ENCODE data around the gene OR5K2.

Gene OR5K2

DNA sequence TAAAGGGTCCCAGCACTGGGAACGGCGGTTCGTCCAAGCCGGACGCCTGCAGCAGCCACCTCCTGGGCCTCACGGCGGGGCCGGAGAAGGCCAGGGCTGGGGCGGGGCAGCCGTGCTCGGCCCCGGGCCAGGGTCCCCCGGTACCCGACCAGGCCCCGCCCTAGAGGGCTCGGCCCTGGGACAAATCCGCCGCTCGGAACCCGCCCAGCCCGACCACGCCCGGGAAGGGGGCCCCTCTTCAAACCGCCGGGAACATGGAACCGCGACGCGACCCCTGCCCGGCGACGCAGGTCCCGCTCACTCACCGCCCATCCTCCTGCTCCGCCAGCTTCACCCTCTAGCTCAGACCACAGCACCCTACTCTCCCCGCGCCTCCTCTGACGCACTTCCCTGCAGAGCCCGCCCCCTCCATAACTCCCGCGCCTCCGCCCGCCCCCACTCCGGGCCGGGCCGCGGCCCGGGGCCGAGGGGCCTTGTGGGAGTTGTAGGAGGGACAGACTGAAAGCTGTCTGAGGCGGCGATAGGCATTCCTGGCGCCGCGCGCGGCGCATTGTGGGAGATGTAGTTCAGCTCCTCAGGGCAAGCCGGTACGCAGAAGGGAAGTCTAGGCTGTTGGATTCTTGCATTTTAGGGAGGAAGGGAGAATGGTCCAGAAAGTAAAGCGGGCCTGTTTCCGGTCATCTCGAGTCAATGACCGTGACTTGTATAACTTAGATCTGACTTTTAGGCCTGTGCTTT is 25.2 kb downstream of the OR5K2 start, which contains the start of gene CLDND1:
TSS of gene CLDND1 (minus strand) at position 359 of the 738 bp plus-strand sequence. CDS start 1,478 bp downstream, outside the sequence.
- peak; percentile 87 to 92 for DNase-seq (ENCODE audit: low read depth in 1 of 2, low spot score in 1 of 2)

DNA sequence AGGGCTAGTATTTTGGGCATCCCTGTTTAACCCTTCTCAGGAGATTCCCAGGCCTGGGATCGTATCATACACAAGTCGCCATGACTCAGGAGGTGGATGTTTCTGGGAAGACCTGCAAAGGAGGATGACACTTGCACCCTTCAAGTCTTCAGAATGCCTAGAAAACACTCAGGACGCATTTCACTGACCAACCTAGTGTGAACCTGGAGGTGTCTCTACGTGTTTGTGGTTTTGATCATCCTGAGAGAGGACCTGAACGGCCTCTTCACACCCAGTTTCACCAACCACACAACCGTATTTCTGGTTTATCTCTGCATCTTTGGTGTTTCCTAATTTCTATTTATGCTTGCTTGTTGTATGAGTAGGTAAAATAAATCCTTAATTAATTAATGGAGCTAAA is 28.0 kb downstream of the OR5K2 start:
- DNase-seq (ENCODE audit: low read depth in 1 of 2, low spot score in 1 of 2): no peak

DNA sequence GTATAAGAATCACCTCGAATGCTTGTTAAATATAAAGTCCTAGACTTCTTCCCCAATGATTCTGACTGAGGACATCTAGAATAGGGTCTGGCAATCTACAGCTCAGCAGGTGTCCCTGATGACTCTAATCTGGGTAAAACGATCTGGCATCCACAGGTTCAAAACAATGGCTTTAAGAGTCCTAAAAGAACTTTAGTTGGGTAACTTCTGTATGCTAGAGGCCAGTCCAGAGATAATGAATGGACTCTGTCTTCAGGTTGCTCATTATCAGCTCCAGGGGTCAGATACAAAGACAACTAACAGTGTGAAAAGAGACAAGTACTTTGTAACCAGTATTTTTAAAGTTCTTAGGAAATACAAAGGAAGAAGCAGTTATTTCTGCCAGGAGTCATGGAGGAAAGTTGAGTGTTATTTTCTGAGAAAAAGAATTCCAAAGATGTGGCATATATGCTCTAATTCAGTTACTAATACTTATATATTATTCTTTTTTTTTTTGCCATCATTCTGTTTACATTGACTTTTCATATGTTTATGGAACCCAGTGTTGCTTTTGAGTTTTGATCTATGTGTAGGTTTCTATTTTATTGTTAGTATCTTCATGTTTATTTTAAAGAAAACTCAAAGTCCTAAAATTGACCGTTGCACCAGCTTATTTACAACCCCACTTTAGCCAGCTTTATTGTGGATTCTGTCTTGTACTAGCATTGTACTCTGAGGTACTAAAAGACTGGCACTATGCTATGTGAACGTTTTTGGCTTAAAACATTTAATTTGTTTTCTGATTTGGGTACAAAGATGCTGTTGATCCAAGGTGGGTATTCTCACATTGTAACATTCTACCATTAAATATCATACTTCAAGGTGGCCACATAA is 31.2 kb downstream of the OR5K2 start:
- DNase-seq (ENCODE audit: low read depth in 1 of 2, low spot score in 1 of 2): no peak

DNA sequence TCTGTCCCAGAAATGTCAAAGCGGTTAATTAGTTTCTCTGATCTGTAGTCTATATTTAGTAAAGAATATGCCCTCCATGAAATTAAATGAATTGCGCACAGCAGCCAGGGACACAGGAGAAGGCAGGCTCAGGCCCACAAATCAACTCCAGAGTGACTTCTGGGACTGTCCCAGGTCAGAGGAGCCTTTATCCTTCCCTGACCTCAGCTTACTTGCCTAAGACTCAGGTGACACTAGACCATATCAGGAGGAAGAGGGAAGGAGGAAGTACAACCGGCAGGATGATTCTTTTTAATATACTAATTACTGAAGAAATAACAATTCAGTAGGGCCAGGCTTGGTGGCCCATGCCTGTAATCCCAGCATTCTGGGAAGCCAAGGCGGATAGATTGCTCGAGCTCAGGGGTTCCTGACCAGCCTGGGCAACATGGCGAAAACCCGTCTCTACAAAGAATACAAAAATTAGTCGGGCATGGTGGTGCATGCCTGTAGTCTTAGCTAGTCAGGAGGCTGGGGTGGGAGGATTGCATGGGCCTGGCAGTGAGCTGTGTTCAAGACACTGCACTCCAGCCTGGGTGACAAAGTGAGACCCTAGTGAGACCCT is 32.5 kb downstream of the OR5K2 start:
- DNase-seq (ENCODE audit: low read depth in 1 of 2, low spot score in 1 of 2): no peak

DNA sequence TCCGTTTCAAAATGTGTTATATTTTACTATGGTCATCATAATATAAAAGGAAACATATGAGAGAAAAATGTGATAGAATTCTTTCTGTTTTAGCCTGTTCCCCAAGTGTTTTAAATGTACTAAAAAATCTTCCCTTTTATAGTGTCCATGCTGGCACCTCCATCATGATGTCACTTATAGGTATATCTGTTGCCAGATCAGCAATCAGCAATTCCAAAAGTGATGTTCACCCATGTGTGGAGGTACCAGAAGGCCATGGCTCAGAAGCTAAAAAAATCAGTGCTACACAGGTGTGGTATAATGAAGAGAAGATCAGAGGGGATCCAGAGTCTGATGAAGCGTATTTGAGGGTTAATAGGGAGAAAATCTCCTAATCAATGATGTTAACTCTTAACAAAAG is 33.2 kb downstream of the OR5K2 start:
- DNase-seq (ENCODE audit: low read depth in 1 of 2, low spot score in 1 of 2): no peak

DNA sequence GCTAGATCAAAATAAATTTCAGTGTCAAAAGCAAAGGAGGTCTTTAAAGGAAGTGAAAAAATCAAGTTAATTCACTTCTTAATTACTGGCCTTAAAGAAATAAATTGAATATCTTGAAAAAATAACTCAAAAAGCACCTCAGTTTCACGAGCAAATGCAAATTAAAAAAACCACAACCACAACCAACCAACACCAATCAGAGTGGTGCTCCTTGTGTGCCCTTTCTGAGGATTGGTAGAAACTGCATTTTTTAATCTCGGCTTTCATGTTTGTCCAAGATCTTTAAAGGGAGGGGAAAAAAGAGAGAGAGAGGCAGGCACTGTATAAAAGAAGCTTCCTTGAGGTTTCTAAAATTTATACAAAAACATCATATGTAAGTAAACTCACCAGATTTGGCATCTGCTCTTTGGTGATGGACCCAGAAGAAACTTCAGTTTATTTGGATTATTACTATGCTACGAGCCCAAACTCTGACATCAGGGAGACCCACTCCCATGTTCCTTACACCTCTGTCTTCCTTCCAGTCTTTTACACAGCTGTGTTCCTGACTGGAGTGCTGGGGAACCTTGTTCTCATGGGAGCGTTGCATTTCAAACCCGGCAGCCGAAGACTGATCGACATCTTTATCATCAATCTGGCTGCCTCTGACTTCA is 34.3 kb downstream of the OR5K2 start, which contains the start of gene GPR15:
TSS of gene GPR15 (plus strand) at position 357 of the 653 bp plus-strand sequence. CDS start at position 413, 56 bp downstream.
- DNase-seq (ENCODE audit: low read depth in 1 of 2, low spot score in 1 of 2): no peak

DNA sequence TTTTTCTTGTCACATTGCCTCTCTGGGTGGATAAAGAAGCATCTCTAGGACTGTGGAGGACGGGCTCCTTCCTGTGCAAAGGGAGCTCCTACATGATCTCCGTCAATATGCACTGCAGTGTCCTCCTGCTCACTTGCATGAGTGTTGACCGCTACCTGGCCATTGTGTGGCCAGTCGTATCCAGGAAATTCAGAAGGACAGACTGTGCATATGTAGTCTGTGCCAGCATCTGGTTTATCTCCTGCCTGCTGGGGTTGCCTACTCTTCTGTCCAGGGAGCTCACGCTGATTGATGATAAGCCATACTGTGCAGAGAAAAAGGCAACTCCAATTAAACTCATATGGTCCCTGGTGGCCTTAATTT is 34.8 kb downstream of the OR5K2 start:
- no peak for DNase-seq (ENCODE audit: low read depth in 1 of 2, low spot score in 1 of 2)

DNA sequence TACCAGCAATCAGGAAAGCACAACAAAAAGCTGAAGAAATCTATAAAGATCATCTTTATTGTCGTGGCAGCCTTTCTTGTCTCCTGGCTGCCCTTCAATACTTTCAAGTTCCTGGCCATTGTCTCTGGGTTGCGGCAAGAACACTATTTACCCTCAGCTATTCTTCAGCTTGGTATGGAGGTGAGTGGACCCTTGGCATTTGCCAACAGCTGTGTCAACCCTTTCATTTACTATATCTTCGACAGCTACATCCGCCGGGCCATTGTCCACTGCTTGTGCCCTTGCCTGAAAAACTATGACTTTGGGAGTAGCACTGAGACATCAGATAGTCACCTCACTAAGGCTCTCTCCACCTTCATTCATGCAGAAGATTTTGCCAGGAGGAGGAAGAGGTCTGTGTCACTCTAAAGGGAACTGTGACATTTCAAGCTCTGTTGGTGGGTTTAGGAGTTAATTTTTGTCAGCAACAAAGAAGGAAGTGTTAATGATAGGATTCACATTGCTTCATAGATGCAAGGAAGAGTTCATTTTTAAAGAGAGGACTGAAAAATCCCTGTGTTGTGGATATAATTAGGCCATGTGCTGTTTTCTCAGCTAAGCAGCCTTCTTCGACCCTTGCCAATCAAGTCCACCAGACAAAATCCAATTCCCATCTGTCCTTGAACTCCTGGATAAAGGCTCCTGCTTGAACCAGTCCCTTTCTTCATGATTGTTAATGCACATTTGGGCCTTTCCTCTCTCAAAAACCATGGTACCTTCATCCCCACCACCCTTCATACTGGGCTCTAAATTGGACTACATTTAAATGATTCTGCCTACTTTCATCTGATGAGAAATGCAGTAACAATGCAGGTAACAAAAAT is 35.5 kb downstream of the OR5K2 start:
- no peak for DNase-seq (ENCODE audit: low read depth in 1 of 2, low spot score in 1 of 2)

DNA sequence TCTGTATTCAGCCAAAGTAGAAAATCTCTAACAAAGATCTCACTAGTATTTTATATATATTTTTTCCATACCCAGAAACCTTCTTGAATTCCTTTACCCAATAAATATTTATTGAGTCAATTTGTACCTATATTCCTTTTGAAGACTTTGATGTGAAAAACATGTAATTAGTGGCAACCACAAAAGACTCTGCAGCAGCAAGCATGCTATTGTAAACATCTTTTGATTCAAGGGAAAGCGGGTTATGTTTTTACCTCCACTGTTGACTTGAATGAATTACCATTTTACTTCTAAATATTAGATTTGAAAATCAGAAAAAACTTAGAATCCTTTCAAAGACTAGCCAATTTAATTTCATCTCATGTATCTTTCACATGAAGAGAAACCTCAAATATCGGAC is 36.7 kb downstream of the OR5K2 start:
- DNase-seq (ENCODE audit: low read depth in 1 of 2, low spot score in 1 of 2): no peak

DNA sequence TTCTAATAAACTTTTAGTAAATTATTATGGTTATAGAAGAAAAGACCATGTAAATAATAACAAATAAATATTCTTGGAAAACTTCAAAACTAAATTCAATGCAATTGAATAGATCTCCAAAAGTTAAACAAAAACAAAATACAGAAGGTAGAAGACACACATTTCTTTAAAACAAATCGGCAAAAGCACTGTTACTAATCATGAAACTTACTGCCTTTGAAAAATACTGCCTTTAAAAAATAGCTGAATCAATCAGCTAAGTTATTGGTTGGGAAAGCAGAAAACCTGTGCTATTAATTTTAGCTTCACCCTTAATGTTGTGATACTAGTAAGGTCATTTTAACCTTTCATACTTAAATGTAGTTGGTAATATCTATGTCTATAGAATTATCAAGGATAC is 37.3 kb downstream of the OR5K2 start:
- DNase-seq (ENCODE audit: low read depth in 1 of 2, low spot score in 1 of 2): no peak

DNA sequence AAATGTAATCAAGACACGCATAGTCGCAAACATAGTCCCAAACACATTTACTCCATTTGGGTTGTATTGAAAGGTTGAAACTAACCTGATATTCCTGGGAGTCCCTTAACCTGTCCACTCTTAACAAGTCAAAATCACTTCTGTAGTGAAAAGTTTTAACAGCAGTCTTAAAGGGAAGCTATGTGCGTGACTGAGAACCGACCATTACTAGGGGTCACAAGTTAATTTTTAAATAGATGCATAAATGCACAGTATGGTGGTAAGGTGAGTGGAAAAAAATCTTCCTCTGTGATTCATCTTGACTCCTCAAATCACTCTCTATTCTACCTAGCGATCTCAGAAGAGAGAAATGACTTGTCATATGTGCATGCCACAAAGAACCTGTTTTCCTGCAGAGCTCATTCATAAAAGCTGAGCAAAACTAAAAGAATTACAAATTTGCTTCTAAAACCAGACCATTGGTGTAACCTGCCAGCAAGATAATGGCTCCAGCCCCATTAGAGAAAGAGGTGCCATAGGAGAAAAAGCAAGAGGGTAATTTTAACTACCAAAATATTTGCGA is 39.1 kb downstream of the OR5K2 start:
- DNase-seq (ENCODE audit: low read depth in 1 of 2, low spot score in 1 of 2): no peak

DNA sequence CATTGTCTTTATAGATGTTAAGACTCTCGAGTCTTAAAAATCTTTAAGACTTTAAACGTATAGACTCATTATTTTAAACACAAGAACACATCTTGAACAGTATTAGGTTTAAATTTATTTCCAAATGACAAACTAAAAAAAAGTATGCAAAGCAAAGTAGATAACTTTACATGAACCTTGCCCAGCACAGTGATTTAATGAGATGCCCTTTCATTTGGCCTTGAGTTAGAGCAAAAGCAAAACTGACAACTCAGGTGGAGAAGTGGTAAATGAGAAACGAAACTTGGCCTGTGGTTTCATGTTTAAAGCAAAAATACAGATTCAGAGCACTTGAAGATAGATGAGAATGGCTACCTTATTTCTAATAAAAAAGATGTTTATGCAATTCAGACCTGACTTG is 42.9 kb downstream of the OR5K2 start:
- DNase-seq (ENCODE audit: low read depth in 1 of 2, low spot score in 1 of 2): no peak

DNA sequence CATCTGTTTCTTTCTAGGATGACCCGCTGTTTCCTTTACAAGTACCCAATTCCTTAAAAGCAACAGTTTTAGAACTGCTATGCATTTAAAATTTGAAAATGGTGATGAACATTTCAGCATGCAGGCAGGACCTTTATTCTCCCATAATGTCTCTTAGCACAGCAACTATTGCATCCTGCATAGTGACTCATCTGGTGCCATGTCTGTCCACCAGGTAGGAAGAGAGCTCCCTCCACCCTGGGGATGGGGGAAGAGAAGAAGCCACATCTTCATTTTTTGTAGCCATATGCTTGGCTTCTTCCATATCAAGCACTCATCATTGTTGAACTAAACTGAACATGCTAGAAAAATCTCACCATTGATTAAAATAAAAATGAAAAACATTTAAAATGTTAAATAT is 44.2 kb downstream of the OR5K2 start:
- no peak for DNase-seq (ENCODE audit: low read depth in 1 of 2, low spot score in 1 of 2)

DNA sequence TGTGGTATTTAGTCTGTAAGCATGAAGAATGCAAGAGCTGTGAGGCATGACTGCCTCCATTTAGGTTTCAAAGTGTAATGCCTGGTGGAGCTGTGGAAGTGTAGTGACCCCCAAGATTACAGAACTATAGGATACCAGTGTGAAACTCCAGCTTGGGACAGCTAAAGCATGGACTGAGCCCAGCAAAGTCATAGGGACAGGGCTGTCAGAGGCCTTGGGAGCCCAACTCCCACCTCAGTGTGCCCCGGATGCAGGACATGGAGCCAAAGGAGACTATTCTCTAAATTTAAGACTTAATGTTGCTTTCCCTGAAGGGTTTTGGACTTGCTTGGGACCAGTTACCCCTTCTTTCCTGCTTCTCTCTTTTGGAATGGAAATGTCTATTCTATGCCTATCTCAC is 45.1 kb downstream of the OR5K2 start:
- DNase-seq (ENCODE audit: low read depth in 1 of 2, low spot score in 1 of 2): no peak

DNA sequence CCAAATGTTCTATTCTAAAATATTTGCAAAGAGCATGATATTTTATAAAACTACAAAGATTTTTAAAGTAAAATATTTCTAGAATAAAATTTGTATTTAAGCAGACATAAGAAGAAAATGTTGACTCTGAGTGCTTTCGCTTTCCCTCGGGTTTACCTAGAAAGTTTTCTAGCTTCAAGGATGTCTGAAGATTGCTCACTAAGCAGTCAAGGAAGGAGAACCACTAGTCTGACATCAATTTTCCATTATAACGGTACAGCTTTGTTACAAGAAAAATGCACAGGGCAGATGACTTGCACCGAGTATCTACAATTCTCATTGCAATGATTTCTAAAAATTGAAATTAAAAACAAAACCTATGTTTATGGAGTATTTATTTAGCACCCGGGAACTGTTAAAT is 48.5 kb downstream of the OR5K2 start:
- peak in 1 of 2 donors; percentile 46 for DNase-seq (ENCODE audit: low read depth in 1 of 2, low spot score in 1 of 2)
